Measurements from ENCODE around the gene MTRF1L. TPM values are rescaled to one million over a fixed set of nuclear protein-coding genes. Genes with fewer than 3 reads are reported as not detected.

Gene MTRF1L
- polyA plus RNA-seq, 1 of the 3 experiments (the other 2 are of a cell fraction): 7.7 TPM

- no peaks in the 10 kb centered on the region for H3K79me2 ChIP-seq (ENCODE audit: insufficient read depth)
- H3K9me2 ChIP-seq: no peaks in the 10 kb centered on the region
- CTCF ChIA-PET: no interaction called here
Observed at GRCh38 chr6:153048631-153049030, 46.1 kb upstream of the MTRF1L start.

More at GRCh38 chr6:153048631-153049030, 46.1 kb upstream of the MTRF1L start:
- H4K20me1 ChIP-seq (ENCODE audit: insufficient read depth): no peaks in the 10 kb centered on the region
- no peak overlapping the region for H3K4me3 ChIP-seq (ENCODE audit: low read depth in 2 of 2, low read length in 1 of 2)
- TF ChIP-seq RXRA (IDR thresholded peaks at IDR 0.05; ENCODE audit: borderline replicate concordance, low read depth) (no peak), RAD21 (IDR thresholded peaks at IDR 0.05; ENCODE audit: low read length) (no peak), MEF2A (IDR thresholded peaks at IDR 0.05; ENCODE audit: borderline replicate concordance, low read depth) (no peak), FOXJ3 (CRISPR knock-in tag; IDR thresholded peaks at IDR 0.05) (no peak), GATA2 (CRISPR knock-in tag; IDR thresholded peaks at IDR 0.05) (no peak), YY1 (IDR thresholded peaks at IDR 0.05; ENCODE audit: low read depth) (no peak), CTCF (IDR thresholded peaks at IDR 0.05) (no peak), EZH2phosphoT487 (IDR thresholded peaks at IDR 0.05; ENCODE audit: borderline replicate concordance, low read depth) (no peak), NFIC (IDR thresholded peaks at IDR 0.05; ENCODE audit: borderline replicate concordance) (no peak), SMC3 (IDR thresholded peaks at IDR 0.05; ENCODE audit: low read depth, low read length) (no peak), IRF3 (IDR thresholded peaks at IDR 0.05; ENCODE audit: low read depth, low read length) (no peak), CHD2 (IDR thresholded peaks at IDR 0.05; ENCODE audit: low read length, partially characterized antibody) (no peak), TAF1 (IDR thresholded peaks at IDR 0.05; ENCODE audit: borderline replicate concordance, low read depth, low read length) (no peak), TCF12 (IDR thresholded peaks at IDR 0.05) (no peak), POLR2AphosphoS5 (IDR thresholded peaks at IDR 0.05; ENCODE audit: low read depth, low read length) (no peak)
- TF ChIP-seq, protein P1, sequence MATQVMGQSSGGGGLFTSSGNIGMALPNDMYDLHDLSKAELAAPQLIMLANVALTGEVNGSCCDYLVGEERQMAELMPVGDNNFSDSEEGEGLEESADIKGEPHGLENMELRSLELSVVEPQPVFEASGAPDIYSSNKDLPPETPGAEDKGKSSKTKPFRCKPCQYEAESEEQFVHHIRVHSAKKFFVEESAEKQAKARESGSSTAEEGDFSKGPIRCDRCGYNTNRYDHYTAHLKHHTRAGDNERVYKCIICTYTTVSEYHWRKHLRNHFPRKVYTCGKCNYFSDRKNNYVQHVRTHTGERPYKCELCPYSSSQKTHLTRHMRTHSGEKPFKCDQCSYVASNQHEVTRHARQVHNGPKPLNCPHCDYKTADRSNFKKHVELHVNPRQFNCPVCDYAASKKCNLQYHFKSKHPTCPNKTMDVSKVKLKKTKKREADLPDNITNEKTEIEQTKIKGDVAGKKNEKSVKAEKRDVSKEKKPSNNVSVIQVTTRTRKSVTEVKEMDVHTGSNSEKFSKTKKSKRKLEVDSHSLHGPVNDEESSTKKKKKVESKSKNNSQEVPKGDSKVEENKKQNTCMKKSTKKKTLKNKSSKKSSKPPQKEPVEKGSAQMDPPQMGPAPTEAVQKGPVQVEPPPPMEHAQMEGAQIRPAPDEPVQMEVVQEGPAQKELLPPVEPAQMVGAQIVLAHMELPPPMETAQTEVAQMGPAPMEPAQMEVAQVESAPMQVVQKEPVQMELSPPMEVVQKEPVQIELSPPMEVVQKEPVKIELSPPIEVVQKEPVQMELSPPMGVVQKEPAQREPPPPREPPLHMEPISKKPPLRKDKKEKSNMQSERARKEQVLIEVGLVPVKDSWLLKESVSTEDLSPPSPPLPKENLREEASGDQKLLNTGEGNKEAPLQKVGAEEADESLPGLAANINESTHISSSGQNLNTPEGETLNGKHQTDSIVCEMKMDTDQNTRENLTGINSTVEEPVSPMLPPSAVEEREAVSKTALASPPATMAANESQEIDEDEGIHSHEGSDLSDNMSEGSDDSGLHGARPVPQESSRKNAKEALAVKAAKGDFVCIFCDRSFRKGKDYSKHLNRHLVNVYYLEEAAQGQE (IDR thresholded peaks at IDR 0.05; ENCODE audit: low read depth, low read length): no peak
- TF ChIP-seq, protein P2, sequence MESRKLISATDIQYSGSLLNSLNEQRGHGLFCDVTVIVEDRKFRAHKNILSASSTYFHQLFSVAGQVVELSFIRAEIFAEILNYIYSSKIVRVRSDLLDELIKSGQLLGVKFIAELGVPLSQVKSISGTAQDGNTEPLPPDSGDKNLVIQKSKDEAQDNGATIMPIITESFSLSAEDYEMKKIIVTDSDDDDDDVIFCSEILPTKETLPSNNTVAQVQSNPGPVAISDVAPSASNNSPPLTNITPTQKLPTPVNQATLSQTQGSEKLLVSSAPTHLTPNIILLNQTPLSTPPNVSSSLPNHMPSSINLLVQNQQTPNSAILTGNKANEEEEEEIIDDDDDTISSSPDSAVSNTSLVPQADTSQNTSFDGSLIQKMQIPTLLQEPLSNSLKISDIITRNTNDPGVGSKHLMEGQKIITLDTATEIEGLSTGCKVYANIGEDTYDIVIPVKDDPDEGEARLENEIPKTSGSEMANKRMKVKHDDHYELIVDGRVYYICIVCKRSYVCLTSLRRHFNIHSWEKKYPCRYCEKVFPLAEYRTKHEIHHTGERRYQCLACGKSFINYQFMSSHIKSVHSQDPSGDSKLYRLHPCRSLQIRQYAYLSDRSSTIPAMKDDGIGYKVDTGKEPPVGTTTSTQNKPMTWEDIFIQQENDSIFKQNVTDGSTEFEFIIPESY (IDR thresholded peaks at IDR 0.05; ENCODE audit: borderline replicate concordance, low read depth): no peak
- POLR2A ChIA-PET: no interaction called here
- no peaks in the 10 kb centered on the region for H3F3A ChIP-seq (replicated peaks; ENCODE audit: insufficient read depth)
- 98% methylated on average over 3 of the region's 3 CpGs for WGBS (ENCODE audit: low lambda C conversion rate)
- no peak overlapping the region for H3K4me2 ChIP-seq
- DNase-seq: no peak
- no peak overlapping the region for H3K9ac ChIP-seq
- no peaks in the 10 kb centered on the region for H3K27me3 ChIP-seq (ENCODE audit: insufficient read depth)
- peaks cover 0 to 2% of the 10 kb centered on the region in 2 experiments for H3K36me3 ChIP-seq (replicated peaks in 1 of 2; ENCODE audit: control insufficient read depth in 1 of 2, insufficient read depth in 2 of 2, low read length in 1 of 2)
- no peak overlapping the region for H2AFZ ChIP-seq (ENCODE audit: low read depth)
- no peaks in the 10 kb centered on the region for H3K9me3 ChIP-seq
- H3K27ac ChIP-seq (ENCODE audit: low read depth in 2 of 2, low read length in 1 of 2): no peak overlapping the region
- H3K4me1 ChIP-seq (ENCODE audit: control insufficient read depth in 1 of 2, insufficient read depth in 2 of 2, low read depth in 1 of 2, low read length in 1 of 2): no peaks in the 10 kb centered on the region

Data from SK-N-SH (cell line).